HG02763 (cell line): ENCODE results near the gene ZNF20.
"Not testable (repeated sequence)": the region's sequence is repeated elsewhere in the genome, so short reads cannot be mapped to it uniquely, and the experiment has no call there.

Source experiments
- ATAC-seq: cut with Tn5 transposase; IDR thresholded peaks from one replicate; pipeline ENCODE4 v1.9.1; 2021; ENCODE audit warnings: mild to moderate bottlenecking, moderate library complexity; ENCODE audit not compliant: unreplicated experiment

The ZNF20 gene

GRCh38 chr19:12113121-12113520, 27.0 kb downstream of the ZNF20 start:
- no peak for ATAC-seq

DNA sequence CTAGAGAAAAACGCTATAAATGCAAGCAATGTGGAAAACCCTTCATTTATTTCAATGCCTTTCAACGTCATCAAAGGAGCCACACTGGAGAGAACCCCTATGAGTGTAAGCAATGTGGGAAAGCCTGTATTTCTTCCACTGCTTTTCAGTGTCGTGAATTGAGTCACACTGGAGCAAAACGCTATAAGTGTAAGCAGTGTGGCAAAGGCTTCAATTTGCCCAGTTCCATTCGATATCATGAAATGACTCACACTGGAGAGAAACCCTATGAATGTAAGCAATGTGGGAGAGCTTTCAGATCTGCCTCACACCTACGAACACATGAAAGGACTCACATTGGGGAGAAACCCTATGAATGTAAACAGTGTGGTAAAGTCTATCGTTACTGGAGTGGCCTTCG, 27.4 kb downstream of the ZNF20 start:
- no peak for ATAC-seq

DNA sequence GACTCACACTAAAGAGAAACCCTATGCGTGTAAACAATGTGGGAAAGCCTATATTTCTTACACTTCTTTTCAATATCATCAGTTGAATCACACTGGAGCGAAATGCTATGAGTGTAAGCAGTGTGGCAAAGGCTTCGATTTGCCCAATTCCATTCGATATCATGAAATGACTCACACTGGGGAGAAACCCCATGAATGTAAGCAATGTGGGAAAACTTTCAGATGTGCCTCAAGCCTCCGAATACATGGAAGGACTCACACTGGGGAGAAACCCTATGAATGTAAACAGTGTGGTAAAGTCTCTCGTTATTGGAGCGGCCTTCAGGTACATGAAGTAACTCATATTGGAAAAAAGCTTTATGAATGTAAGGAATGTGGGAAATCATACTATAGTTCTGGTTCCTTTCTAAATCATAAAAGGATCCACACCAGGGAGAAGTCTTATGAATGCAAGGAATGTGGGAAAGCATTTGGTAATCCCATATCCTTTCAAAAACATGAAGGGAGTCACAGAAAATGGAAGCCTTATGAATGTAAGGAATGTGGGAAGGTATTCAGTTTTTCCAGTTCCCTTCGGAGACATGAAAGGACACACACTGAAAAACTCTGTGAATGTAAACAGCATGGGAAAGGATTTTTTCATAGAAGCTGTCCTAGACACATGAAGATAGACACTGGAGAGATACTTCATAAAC, 28.1 kb downstream of the ZNF20 start:
- ATAC-seq: no peak

DNA sequence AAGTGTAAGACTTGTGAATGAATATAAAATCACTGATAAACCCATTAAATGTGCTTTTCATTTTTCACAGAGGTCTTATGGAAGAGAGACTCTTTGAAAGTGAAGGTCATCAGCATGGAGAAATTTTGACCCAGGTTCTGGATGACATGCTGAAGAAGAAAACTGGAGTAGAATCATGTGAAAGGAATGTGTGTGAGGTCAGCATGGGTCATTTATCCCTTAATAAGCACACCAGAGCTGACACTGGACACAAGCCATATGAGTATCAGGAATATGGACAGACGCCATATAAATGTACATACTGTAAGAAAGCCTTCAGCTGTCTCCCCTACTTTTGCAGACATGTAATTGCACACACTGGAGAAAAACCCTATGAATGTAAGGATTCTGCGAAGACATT, 29.0 kb downstream of the ZNF20 start:
- no peak for ATAC-seq

- ATAC-seq: not testable (repeated sequence)
Measured at GRCh38 chr19:12103909-12104308, 36.2 kb downstream of the ZNF20 start.

- ATAC-seq: no peak
Measured at GRCh38 chr19:12098040-12098439, 42.1 kb downstream of the ZNF20 start.

DNA sequence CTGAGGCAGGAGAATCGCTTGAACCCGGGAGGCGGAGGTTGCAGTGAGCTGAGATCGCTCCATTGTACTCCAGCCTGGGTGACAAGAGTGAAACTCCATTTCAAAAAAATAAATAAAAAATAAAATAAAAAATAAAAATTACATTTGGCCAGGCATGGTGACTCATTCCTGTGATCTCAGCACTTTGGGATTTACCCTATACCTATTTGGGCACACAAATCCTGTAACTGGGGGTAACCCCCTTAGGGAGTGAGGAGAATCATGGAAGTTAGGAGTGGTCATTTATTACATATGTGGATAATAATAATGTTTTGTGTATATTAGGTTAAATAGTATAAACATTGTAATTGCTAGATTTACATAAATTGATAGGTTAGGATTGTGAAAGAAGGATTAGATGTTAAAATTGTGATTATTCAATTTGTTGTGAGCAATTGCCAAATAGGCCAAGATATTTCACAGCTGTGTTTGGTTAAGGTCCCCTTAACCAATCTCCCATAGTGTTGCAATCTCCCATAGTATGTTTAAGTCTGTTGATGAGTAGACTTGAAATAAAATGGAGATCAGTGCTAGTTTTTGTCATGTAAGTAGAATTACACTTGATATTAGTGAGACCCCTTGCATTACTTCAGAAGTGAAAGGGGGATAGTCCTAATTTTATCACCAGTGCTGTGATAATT, 44.9 kb downstream of the ZNF20 start:
- no peak for ATAC-seq

GRCh38 chr19:12093777-12094176, 46.4 kb downstream of the ZNF20 start:
- ATAC-seq: no peak

GRCh38 chr19:12092956-12093355, 47.2 kb downstream of the ZNF20 start:
- ATAC-seq: no peak

DNA sequence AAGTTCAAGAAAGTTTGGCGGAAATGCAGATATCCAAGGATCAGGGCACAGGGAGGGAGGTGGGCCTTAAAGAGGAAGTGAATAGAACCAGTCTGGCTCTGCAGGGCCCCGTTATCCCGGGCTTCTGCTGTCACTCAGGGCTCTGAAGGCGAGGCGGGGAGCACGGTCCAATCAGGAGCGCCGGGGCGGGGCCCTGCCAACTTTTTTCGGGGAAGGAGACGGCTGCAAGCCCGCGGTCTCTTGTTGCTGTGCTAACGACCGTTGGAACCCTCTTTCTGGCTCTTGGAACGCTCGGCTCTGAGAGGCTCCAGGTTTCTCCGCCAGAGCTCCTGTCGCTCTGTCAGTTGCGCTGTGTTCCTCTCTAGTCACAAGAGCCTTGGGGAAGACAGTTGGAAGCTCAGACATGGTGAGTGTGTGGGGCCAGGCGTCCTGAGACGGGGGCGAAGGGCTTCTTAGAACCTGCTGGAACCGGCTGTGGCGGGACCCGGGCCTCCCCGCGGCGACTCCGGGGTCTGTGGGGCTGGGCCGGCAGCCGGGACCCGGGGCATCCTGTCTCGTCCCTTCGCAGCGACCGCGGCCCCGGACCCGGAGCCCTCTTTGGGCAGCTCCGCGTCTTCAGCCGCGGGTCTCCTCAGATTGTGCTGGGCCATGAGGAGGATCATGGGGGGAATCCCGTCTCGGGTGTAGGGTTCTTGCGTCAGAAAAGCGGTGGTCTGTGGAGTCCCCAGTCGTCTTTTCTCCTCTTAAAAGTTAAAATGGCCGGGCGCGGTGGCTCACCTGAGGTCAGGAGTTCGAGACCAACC, 47.9 kb downstream of the ZNF20 start:
- ATAC-seq: no peak

DNA sequence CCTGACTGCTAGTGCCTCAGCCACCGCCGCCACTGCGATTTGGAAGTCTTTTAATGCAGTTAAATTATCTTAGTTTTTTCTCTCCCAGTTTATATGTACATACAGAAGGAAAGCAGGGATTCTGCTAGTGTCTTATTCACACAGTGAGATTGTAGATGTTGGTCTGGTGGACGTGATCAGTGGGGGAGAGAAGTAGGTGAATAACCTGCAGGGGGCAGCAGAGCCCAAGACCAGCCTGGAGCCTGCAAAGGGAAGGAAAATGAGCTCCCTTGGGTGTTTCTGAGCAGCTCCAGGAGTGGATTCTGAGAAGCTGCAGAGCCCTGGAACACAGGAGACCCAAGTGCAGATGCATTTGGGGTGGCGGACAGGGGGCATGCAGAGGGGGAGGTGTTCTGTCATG, 49.3 kb downstream of the ZNF20 start:
- no peak for ATAC-seq

DNA sequence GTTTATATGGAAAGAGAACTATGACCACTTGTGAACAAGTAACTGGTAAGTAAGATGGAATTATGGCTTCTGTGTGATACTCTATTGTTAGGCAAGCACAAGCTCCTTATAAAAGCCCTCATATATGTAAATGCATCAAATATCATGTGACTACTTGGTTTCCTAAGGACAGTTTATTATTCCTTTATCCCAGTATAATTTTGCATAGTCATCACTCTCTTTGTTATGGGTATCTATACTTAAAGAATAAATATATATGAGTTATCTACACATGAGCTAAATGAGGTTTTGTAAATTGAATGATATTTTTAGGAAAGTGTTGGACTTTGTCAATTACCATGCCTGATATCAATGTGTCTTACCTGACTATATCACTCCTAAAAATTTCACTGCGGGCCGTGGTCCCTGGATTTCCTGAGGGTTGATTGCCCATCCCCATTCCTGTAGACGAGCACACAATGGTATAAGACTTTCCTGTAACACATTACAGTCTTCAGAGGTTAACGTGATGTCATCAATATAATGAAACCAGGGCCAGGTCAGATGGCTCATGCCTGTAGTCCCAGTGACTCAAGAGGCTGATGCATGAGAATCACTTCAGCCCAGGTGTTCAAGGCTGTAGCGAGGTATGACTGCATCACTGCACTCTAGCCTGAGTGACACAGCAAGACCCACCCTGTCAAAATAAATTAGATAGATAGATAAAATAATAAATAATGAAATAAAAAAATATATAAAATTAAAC, 54.9 kb downstream of the ZNF20 start:
- ATAC-seq: no peak

GRCh38 chr19:12083336-12083735, 56.8 kb downstream of the ZNF20 start:
- ATAC-seq: not testable (repeated sequence)
